GM18907 (cell line): ENCODE results near the gene DDO.

ENCODE experiments used
- ATAC-seq: cut with Tn5 transposase; IDR thresholded peaks from one replicate; pipeline ENCODE4 v1.9.1; 2021; ENCODE audit warnings: mild to moderate bottlenecking, moderate library complexity; ENCODE audit not compliant: unreplicated experiment

Gene DDO

GRCh38 chr6:110421749-110422443 lies 6.5 kb upstream of the DDO start:
- no peak for ATAC-seq

- no peak for ATAC-seq
These were observed 3.8 kb upstream of the DDO start for GRCh38 chr6:110419028-110419739.

- no peak for ATAC-seq
These were observed 3.2 kb upstream of the DDO start for GRCh38 chr6:110418594-110418993.

- no peak for ATAC-seq
These were observed 706 bp downstream of the DDO start for GRCh38 chr6:110414669-110415068.

GRCh38 chr6:110412360-110412759 lies 3.0 kb downstream of the DDO start:
- no peak for ATAC-seq

GRCh38 chr6:110410511-110410910 lies 4.9 kb downstream of the DDO start:
- ATAC-seq: no peak

- no peak for ATAC-seq
These were observed 5.6 kb downstream of the DDO start for GRCh38 chr6:110409794-110410193.

GRCh38 chr6:110408901-110409300 lies 6.5 kb downstream of the DDO start:
- ATAC-seq: no peak

GRCh38 chr6:110404607-110405006 lies 10.8 kb downstream of the DDO start:
- no peak for ATAC-seq

GRCh38 chr6:110401585-110402176 lies 13.7 kb downstream of the DDO start:
- ATAC-seq: no peak

- no peak for ATAC-seq
These were observed 15.2 kb downstream of the DDO start for GRCh38 chr6:110400208-110400607.

GRCh38 chr6:110399219-110400071 lies 15.9 kb downstream of the DDO start:
- no peak for ATAC-seq

- ATAC-seq: no peak
These were observed 16.6 kb downstream of the DDO start for GRCh38 chr6:110398778-110399177.

GRCh38 chr6:110395221-110395620 lies 20.2 kb downstream of the DDO start:
- no peak for ATAC-seq

- no peak for ATAC-seq
These were observed 21.0 kb downstream of the DDO start for GRCh38 chr6:110394409-110394808.

- no peak for ATAC-seq
These were observed 22.6 kb downstream of the DDO start for GRCh38 chr6:110392727-110393126.

- no peak for ATAC-seq
These were observed 25.0 kb downstream of the DDO start for GRCh38 chr6:110390404-110390803.

- no peak for ATAC-seq
These were observed 25.5 kb downstream of the DDO start for GRCh38 chr6:110389689-110390382.

GRCh38 chr6:110387986-110388385 lies 27.4 kb downstream of the DDO start:
- no peak for ATAC-seq

GRCh38 chr6:110385458-110385863 lies 29.9 kb downstream of the DDO start:
- ATAC-seq: no peak

- no peak for ATAC-seq
These were observed 36.8 kb downstream of the DDO start for GRCh38 chr6:110378552-110378951.
